Iris pigment epithelial cell (primary cell): Measurements from ENCODE around the gene HS3ST1.
A peak's percentile ranks its signal among the peaks of the same experiment; 100 is the strongest.

Source experiments
- DNase-seq: peaks from one replicate; pipeline ENCODE4 v3.0.0-alpha.2; 2011; ENCODE audit warnings: low read depth

HS3ST1 gene

GRCh38 chr4:11428231-11428898 lies at the start of gene HS3ST1:
HS3ST1 (minus strand) TSS chr4:11428894; CDS start chr4:11400005, 28,889 bp downstream.
- DNase-seq = no peak

GRCh38 chr4:11475871-11476270 lies 47.2 kb upstream of the HS3ST1 start:
- DNase-seq = no peak

GRCh38 chr4:11474146-11474545 lies 45.5 kb upstream of the HS3ST1 start:
- DNase-seq = no peak

GRCh38 chr4:11472535-11472934 lies 43.8 kb upstream of the HS3ST1 start:
- DNase-seq = no peak

GRCh38 chr4:11471618-11472017 lies 42.9 kb upstream of the HS3ST1 start:
- DNase-seq = no peak

- no peak for DNase-seq
These were observed 42.4 kb upstream of the HS3ST1 start for GRCh38 chr4:11471046-11471441.

GRCh38 chr4:11470438-11471045 lies 41.8 kb upstream of the HS3ST1 start:
- no peak for DNase-seq

GRCh38 chr4:11469650-11470437 lies 41.1 kb upstream of the HS3ST1 start:
- DNase-seq = no peak

- no peak for DNase-seq
These were observed 40.2 kb upstream of the HS3ST1 start for GRCh38 chr4:11468901-11469300.

- DNase-seq = no peak
These were observed 39.2 kb upstream of the HS3ST1 start for GRCh38 chr4:11467931-11468330.

- DNase-seq = no peak
These were observed 35.0 kb upstream of the HS3ST1 start for GRCh38 chr4:11463707-11464106.

- no peak for DNase-seq
These were observed 27.7 kb upstream of the HS3ST1 start for GRCh38 chr4:11456401-11456800.

- DNase-seq = no peak
These were observed 26.6 kb upstream of the HS3ST1 start for GRCh38 chr4:11455201-11455835.

- no peak for DNase-seq
These were observed 23.0 kb upstream of the HS3ST1 start for GRCh38 chr4:11451716-11452115.

- DNase-seq = peak; percentile 31
These were observed 17.6 kb upstream of the HS3ST1 start for GRCh38 chr4:11446155-11446811.

- DNase-seq = no peak
These were observed 12.5 kb upstream of the HS3ST1 start for GRCh38 chr4:11441194-11441556.

- no peak for DNase-seq
These were observed 11.9 kb upstream of the HS3ST1 start for GRCh38 chr4:11440481-11441193.

GRCh38 chr4:11439836-11440235 lies 11.1 kb upstream of the HS3ST1 start:
- DNase-seq = no peak

- no peak for DNase-seq
These were observed 10.0 kb upstream of the HS3ST1 start for GRCh38 chr4:11438647-11439046.

GRCh38 chr4:11436673-11437072 lies 8.0 kb upstream of the HS3ST1 start:
- no peak for DNase-seq

- no peak for DNase-seq
These were observed 7.4 kb upstream of the HS3ST1 start for GRCh38 chr4:11436084-11436483.

- DNase-seq = no peak
These were observed 6.9 kb upstream of the HS3ST1 start for GRCh38 chr4:11435557-11435956.
